NCI-H460 (cell line): ENCODE measurements around the gene PRTG. TPM values are rescaled to one million over a fixed set of nuclear protein-coding genes. Genes with fewer than 3 reads are reported as not detected.
A peak's percentile ranks its signal among the peaks of the same experiment; 100 is the strongest.
"Not testable (repeated sequence)": the region's sequence is repeated elsewhere in the genome, so short reads cannot be mapped to it uniquely, and the experiment has no call there.

Experiments
- DNase-seq: peaks from one replicate; pipeline ENCODE4 v3.0.0-alpha.2; 2016; ENCODE audit warnings: low read depth; ENCODE audit errors: extremely low read depth
- total RNA-seq: library from RNA; depleted of rRNA; stranded (reverse); fragments of >200 nt; shearing (Covaris generic); gene quantifications from 2 replicates; pipeline ENCODE4 v1.2.3, GENCODE V29; 2014

PRTG gene
- total RNA-seq, 1 experiment from 2014 or later: 13.4 TPM

DNA sequence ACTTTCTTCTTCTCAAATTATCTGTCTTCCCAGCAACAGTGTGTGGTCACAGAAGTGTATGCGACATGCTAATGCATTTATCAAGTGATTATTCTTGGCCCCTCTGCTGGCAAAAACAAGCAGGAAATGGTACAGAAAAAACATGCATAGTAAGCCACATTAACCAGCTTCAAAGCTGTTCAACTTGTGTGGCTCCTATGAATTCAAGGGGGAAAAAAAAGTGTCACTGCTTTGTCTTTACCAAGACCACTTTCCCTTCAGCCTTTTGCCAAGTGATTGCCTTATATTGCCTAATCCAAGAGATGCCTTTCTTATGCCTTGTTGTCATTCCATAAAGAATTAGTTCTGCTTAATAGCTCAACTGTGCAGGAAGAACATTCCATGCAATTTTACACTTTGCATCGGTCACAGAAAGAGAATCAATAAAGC lies 39.1 kb downstream of the PRTG start:
- no peak for DNase-seq

DNA sequence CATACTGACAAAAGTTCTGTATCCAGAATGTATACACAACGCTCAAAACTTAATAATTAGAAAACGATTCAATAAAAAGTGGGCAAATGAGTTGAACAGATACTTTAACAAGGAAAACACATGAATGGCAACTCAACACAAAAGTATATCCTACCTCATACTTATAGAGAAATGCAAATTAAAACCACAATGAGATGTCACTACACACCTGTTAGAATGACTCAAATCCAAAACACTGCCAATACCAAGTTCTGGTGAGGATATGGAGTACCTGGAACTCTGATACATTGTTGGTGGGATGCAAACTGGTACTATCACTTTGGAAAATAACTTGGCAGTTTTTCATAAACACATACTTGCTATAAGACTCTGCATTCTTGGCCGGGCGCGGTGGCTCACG lies 42.1 kb downstream of the PRTG start:
- no peak for DNase-seq

DNA sequence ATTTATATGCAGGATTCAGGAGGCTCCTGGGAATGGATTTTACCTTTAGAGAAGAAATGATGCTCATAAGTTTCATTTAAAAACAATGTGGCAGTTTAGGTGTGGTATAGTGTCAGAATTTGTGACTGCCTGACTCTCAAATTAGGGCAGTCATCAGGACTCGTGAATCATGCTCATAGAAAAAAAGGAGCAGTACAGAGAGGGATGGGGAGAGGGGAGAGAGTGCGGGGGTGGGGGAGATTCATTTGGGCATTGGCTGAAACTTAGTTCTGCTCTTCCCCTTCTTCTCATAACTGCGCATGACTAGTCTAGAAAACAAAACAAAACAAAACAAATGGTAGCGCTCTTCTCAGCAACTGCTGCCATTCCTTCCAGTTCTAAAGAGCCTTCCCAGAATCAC lies 44.3 kb downstream of the PRTG start:
- DNase-seq: no peak

DNA sequence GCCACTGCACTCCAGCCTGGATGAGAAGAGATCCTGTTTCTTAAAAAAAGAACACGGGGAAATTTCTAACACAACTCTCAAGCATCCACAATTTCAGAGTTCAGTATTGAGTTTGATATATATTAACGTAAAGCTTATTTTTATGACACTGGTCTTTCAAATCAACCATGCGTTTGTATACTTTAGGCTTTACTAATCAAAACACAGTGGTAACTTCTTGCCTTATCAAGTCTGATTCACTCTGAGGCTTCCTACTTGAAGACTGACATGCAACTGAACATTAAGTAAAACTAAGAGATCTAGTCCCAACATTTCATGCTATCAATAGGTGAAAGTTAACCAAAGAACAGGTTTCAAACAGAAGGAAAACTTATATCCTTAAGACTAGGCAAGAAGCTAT lies 46.7 kb downstream of the PRTG start:
- DNase-seq: no peak

DNA sequence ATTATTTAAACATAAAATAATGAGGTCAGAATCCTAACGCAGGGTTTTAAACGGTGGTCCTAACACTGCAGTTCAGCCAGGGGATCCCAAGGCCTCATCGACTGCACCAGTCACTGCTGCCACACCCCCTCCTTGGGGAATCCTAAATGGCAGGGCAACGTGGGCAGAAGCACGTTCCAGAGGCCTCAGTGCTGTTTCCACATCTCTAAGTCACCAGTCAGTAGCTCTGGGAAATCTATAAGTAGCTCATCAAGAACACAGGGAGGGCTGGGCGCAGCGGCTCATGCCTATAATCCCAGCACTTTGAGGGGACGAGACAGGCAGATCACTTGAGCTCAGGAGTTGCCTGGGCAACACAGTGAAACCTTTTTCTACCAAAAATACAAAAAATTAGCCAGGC lies 47.5 kb downstream of the PRTG start:
- no peak for DNase-seq

DNA sequence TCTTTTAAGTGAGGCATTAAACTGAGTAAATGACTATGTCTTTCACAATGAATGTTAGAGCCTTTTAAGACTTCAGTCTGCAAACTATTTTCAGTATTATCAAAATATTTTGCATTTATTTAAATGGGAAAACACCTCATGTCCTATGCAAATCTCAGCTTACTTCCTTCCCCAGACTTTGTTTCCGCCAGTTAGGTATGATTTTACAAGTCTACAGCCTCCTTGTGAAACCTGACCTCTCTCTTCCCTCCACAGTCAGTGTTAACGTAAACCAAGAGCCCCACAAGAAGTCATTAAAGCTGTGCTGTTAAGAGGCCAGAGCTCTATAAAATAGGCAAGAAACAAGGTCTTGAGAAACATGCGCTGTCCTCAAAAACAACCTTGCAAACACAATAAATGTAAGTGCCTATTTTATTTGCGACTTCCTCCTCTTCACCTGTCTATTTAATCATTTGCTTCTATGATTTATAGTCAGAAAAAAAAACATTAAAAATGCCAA lies 48.3 kb downstream of the PRTG start:
- peak; percentile 11 for DNase-seq

DNA sequence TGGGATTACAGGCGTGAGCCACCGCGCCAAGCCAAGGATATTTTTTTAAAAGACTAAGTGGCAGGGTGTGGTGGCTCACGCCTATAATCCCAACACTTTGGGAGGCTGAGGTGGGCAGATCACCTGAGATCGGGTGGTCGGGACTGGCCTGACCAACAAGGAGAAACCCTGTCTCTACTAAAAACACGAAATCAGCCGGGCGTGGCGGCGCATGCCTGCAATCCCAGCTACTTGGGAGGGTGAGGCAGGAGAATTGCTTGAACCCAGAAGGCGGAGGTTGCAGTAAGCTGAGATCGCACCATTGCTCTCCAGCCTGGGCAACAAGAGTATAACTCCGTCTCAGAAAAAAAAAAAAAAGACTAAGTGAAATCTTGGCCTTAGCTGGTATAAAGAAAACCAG lies 49.8 kb downstream of the PRTG start:
- DNase-seq: not testable (repeated sequence)

DNA sequence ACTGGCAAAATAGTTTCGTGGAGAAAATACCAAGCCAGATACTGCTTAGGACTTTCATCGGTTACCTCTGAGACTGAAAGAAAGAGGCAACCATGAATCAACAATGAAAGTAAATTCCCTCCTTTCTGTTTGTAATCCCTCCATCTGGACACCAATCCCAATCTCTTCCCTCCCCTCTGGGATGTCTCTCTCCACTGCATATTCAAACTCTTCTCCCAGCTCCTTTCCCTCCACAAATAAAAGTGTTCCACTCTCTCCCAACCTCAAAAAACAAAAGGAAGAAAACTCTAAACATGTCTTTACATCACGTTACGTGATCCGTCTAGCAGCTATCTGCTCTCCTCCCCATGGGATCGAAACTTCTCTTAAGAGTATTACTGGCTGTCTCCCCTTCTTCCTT lies 55.2 kb downstream of the PRTG start:
- DNase-seq: no peak

DNA sequence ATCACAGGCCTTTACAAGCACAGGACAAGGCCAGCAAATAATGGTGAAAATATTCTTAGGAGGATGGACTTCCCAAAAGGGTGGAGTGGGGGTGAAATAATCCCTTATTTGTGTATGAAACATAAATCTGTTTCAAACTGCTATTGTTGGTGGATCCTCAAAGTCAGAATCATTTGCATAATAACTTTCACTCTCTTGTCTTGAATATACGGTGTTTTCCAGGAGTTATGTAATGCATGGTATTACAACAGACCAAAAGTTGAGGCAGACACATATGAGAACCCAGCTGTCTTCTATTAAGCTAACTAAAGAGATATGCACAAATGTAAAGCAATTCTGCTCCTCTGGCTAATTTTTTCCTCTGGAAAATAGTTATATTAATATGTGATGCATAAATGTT lies 57.7 kb downstream of the PRTG start:
- DNase-seq: no peak

DNA sequence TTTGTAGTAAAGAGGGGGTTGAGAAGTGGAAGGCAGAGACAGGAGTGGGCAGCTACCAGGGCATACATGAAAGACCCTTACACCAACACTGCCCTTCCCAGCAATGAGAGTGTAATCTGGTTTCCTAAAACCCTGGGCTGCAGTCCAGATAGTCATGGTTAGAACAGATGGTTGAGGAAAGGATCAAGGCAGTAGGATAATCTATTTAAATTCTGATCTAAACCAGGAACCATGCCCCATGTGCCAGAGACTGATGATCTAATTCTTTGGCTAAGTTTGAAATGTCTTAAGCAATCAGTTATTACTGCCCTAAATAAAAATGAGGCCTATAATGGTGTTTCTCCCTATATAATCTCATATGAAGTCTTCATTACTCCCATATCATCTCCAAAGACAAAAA lies 59.6 kb downstream of the PRTG start:
- no peak for DNase-seq

DNA sequence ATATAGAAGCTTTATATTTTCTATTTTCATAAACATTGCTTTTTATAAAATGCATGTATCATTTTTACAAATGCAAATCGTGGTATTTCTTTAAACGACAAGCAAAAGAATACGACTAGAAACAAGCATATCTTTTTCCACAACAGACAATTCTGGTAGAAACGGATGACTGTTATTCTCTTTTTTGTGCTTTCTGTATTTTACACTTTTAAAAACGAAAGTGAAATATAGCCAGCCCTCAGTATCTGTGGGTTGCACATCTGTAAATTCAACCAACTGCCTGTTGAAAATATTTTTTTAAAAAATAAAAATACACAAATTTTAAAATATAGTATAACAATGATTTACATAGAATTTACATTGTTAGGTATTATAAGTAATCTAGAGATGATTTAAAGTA lies 61.3 kb downstream of the PRTG start:
- no peak for DNase-seq

DNA sequence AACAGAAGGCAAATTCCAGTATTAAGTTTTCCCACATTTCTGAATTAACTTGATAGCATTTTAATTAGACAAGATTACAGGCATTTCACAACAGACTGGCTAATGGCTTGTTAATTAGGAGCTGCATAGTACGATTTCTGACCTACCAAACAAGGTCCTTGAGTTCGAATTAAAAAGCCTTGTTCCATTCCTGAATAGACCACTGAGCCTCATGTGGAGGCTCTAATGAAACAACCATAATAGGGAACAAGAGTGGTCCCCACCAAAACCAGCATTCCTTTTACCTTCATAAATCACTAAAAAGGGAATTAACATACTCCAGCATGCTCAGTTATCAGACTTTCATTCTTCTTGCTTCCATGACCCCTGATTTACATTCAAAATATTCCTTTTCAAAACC lies 66.4 kb downstream of the PRTG start:
- no peak for DNase-seq

DNA sequence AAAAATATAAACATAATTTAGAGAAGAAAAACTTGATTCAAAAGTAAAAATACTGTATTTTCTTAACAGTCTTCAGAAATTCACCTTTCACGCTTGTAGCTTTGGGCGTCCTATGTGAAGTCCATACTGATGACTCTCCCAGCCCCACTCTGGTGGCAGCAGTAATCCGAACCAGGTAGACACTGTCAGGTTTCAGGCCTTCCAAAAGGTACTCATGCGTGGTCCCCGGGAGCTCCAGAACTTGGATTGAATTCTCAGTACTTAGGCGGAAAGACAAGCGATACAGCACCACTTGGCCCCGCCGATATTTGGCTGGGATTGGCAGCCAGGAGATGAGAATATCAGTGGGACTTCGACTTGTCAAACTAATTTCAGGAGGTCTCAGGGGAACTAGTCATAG lies 69.7 kb downstream of the PRTG start:
- DNase-seq: no peak

DNA sequence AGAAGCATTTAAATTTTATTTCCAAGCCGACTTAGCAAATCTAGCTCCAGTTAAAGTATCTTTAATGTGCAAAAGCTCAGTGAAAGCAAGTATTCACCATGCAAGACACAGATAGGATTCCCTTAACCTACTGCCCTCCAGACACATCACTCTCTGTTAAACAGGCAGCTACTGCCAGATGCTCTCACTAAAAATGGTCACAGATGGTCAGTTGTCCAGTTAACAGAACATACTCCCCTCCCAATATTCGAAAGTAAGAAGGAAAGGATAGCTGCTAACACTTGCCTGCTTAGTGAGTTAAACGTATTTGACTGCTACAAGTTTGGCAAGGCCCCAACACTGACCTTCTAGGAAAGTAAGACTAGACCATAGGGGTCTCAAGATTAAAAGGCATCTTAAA lies 73.7 kb downstream of the PRTG start:
- DNase-seq: no peak

DNA sequence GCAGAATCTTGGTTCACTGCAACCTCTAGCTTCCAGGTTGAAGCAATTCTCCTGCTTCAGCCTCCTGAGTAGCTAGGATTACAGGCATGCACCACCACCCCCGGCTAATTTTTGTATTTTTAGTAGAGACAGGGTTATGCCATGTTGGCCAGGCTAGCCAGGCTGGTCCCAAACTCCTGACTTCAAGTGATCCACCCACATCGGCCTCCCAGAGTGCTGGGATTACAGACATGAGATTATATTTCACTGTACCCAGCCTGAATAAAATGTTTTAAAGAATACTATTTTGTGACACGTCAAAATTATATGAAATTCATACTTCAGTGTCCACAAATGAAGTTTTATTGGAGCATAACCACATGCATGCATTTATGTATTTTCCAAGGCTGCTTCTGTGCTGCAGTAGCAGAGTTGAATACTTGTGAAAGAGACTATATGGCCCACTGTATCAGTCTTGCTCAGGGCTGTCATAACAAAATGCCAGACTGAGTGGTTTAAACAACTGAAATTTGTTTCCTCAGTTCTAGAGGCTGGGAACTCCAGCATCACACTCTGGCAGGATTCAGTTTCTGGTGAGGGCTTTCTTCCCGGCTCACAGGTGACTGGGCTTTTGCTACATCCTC lies 77.2 kb downstream of the PRTG start:
- no peak for DNase-seq

DNA sequence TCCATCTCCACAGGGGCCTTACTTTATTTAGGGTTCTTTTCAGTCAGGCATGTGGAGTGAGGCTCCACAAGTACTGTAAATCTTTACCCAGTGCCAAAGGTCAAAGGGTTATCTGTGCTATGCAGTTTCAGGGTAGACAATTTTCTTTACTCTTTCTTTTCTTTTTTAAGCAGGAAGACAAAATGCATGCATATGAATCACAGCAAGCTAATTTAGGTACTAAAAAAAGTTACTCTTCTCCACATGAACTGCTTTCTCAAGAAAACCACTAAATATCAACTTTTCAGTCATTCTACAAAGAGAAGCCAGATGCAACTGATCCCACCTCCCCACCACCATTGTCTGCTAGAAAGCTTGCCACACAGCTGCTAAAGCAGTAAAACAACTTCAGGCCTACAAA lies 81.5 kb downstream of the PRTG start:
- no peak for DNase-seq

DNA sequence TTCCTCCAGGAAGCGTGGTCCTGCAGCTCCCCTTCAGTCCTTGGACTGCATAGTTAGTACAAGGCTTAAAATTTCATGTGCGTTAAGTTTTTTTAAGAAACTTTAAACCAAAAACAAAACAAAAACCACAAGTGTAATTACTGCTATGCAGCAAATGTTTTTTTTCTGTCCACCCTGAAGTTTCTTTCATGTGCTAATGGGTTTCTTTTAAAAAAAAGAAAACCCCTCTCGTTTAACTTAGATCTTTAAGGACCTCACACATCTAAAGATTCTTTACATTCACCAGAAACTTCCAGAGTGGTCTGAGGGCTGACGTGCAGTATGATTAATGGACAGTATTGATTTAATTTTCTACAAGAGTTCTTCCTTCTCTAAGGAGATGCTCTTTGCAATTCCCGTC lies 82.8 kb downstream of the PRTG start:
- no peak for DNase-seq

DNA sequence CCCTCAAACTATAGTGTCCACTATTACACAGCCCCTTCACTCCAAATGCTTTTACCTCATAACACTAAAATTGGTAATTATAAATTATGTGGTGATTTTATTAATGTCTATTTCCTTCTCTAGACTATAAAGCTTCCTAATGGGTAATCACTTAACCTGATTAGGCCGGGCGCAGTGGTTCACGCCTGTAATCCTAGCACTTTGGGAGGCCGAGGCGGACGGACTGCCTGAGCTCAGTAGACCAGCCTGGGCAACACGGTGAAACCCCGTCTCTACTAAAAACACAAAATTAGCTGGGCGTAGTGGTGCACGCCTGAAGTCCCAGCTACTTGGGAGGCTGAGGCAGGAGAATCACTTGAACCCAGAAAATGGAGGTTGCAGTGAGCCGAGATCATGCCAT lies 83.5 kb downstream of the PRTG start:
- no peak for DNase-seq

DNA sequence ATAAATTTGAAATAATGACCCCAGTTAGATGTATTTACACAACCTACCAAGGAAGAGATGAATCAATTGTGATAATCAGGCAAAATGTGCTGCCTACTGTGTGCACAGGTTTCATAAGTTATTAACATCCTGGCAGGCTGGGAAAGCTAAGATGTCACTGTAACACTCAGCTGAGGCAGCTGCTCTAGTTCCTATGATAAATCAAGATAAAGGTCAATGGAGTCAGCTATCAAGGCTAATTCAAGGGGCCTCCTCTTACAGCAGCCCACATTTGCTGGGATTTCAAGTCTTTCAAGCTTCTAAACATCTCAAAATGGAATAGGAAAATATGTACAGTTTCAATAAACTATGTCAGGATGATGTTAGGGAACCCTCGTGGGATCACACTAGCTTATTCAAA lies 84.1 kb downstream of the PRTG start:
- no peak for DNase-seq

DNA sequence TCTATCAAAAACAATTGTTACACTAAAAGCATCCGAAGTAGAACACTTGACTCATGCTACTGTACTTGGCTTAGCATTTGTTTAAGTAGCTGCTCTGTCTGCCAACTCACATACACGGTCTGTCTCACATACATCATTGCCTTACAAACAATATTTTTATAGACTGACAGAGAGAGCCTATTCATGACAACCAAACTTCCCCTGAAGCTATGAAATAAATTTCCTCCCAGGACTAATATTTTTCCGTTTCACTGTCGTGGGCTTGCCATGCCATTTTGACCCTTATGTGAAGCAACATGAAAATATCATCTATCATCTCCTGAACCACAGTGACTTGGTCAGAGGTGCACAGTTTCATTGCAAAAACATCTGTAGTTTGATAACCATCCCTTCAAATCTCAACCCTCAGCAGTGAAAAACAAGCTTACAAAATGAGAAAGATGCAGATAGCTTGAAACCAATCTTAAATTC lies 88.4 kb downstream of the PRTG start:
- no peak for DNase-seq

DNA sequence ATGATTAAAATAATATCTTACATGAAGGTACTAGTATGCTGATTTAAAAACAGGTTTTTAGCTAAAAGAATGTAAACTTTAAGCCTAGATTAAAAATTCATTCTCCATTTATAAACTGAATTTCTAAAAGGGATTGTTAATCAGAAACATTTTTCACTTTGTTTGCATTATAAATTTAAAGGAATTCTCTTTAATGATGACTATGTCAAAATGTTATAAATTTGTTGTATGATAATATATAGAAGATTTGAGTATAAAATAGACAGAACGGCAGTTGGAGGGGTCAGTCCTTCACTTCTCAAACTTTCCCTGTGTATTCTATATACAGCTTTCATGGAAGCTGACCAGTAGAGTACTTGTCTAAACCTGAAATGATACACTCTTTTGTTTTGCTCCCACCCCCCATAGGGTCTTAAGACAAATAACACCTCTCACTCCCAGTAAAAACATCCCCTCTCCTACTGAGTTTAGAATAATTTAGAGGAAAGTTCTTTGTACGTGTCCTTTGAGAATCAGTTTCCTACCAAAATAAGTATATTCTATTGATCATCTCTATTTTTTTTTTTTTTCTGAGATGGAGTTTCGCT lies 90.0 kb downstream of the PRTG start:
- no peak for DNase-seq

DNA sequence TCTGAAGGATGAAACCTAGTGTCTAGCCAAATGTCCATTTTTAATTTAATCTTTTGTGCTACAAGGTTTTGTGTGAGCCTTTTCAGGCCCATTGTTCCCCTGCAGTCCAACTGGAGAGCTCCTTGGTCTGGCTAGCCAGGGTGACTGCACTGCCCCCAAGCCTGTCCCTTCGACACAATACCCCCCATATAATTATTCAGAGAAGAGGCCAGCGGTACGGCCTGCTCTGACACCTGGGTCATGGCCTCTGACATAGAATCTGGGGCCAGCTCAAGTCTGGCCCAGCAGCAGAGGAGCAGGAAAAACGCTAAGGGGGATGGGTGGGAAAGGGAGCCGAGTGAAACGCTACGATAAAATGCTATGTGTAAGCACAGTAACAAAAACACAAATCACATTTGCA lies 90.6 kb downstream of the PRTG start:
- DNase-seq: no peak

DNA sequence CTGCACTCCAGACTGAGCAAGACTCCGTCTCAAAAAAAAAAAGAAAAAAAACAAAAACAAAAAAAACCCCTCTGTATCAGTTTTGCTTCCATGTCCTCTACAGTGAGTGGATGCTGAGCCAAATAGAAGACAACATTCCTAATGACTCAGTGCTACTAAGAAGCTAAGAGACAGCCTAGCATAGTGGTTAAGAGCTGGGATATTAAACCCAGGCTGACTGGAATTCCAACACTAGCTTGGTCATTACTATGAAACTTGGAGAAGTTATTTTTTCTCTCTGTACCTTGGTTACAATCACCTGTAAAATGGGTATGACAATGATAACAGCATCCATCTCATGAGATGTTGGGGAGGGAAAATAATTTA lies 93.9 kb downstream of the PRTG start:
- DNase-seq: no peak
